DMS 273 treated with DMSO at 0.1 percent for 48 hours (cell line): ENCODE measurements around the gene RASIP1.

ENCODE experiments used
- DNase-seq: peaks from one replicate; lab custom pipeline; 2025; lab: John Stamatoyannopoulos, UW

Gene RASIP1

GRCh38 chr19:48673436-48674100 lies 66.8 kb downstream of the RASIP1 start:
- no peak for DNase-seq

GRCh38 chr19:48672994-48673393 lies 67.4 kb downstream of the RASIP1 start, which contains the start of gene NTN5:
TSS of gene NTN5 (minus strand) at chr19:48673017. CDS start at chr19:48670986, 2,031 bp downstream.
- no peak for DNase-seq

- peak; percentile 67 for DNase-seq
Measured at GRCh38 chr19:48671446-48671995, 68.9 kb downstream of the RASIP1 start.

- DNase-seq = no peak
Measured at GRCh38 chr19:48670699-48671445, 69.5 kb downstream of the RASIP1 start.
